HL-60 (cell line): Measurements from ENCODE around the gene UBE2E2.

Experiments
- DNase-seq, 2 experiments: peaks; one replicate each; pipeline ENCODE4 v3.0.0-alpha.2; 2010 to 2020; ENCODE audit warnings: low read depth in 1 of 2, low spot score in 1 of 2
- H3K27ac ChIP-seq: fragments of 250-450 bp; sonication (Bioruptor Pico); replicated peaks from 2 replicates; pipeline ENCODE4 v1.5.1; 2020; ENCODE audit warnings: mild to moderate bottlenecking, moderate library complexity
- H3K27me3 ChIP-seq: fragments of 250-450 bp; sonication (Bioruptor Pico); 2 replicates; pipeline ENCODE4 v1.5.1; 2021; ENCODE audit warnings: mild to moderate bottlenecking, moderate library complexity; ENCODE audit not compliant: insufficient read depth, poor library complexity, severe bottlenecking
- H3K4me3 ChIP-seq: replicated peaks from 2 replicates; pipeline ENCODE4 v1.5.1; 2011; ENCODE audit warnings: mild to moderate bottlenecking, control low read depth, low read length; ENCODE audit not compliant: insufficient read depth
- GABPA ChIP-seq: IDR thresholded peaks from 2 replicates; pipeline ENCODE4 v1.6.1; 2012; ENCODE audit warnings: low read depth
- POLR2AphosphoS5 ChIP-seq: IDR thresholded peaks from 2 replicates; pipeline ENCODE4 v1.6.1; 2012; ENCODE audit warnings: low read depth
- SPI1 ChIP-seq: IDR thresholded peaks from 2 replicates; pipeline ENCODE4 v1.6.1; 2012; ENCODE audit warnings: low read depth, mild to moderate bottlenecking, borderline replicate concordance
- TF ChIP-seq, protein P1 (sequence below): IDR thresholded peaks from 2 replicates; pipeline ENCODE4 v1.6.1; 2012; ENCODE audit warnings: low read depth; ENCODE audit not compliant: insufficient replicate concordance
- TF ChIP-seq, protein P2 (sequence below): IDR thresholded peaks from one replicate; pipeline ENCODE4 v1.5.1; 2011; ENCODE audit warnings: low read length, control low read depth, inconsistent platforms; ENCODE audit not compliant: insufficient read depth

UBE2E2 gene

DNA sequence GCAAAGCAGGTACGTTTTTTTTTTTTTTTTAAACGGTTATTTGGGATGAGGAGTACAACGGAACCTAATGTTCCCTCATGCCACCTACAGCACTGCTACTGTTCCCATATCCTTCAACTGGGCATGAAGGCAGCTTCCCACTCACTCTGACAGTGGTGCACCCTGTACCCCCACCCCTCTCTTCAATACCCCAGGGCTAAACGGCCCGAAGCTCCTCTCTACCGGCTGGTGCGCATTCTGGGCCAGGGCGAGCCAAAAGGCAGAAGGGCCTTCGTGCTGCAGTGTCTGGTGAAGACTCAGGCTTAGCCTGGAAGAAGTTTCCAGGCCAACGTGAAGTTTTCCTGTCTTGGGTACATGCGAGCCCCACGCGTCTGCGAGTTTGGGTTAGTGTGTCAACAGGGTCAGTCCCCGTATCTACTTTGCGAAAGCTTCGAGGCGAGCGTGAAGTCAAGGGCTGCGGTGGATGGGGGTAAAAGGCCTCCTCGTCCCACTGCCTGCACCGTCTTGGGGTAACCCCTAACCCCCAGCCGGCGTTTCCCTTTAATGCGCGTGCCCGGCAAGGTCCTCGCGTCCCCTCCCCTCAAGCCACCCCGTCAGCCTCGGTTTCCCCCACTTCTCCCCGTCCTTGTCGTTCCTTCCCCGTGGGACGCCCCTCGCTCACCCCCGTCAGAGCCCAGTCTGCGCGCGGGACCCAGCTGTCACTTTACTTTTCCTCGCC lies 765 bp upstream of the UBE2E2 start:
- TF ChIP-seq, protein P1, sequence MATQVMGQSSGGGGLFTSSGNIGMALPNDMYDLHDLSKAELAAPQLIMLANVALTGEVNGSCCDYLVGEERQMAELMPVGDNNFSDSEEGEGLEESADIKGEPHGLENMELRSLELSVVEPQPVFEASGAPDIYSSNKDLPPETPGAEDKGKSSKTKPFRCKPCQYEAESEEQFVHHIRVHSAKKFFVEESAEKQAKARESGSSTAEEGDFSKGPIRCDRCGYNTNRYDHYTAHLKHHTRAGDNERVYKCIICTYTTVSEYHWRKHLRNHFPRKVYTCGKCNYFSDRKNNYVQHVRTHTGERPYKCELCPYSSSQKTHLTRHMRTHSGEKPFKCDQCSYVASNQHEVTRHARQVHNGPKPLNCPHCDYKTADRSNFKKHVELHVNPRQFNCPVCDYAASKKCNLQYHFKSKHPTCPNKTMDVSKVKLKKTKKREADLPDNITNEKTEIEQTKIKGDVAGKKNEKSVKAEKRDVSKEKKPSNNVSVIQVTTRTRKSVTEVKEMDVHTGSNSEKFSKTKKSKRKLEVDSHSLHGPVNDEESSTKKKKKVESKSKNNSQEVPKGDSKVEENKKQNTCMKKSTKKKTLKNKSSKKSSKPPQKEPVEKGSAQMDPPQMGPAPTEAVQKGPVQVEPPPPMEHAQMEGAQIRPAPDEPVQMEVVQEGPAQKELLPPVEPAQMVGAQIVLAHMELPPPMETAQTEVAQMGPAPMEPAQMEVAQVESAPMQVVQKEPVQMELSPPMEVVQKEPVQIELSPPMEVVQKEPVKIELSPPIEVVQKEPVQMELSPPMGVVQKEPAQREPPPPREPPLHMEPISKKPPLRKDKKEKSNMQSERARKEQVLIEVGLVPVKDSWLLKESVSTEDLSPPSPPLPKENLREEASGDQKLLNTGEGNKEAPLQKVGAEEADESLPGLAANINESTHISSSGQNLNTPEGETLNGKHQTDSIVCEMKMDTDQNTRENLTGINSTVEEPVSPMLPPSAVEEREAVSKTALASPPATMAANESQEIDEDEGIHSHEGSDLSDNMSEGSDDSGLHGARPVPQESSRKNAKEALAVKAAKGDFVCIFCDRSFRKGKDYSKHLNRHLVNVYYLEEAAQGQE: no peak
- TF ChIP-seq, protein P2, sequence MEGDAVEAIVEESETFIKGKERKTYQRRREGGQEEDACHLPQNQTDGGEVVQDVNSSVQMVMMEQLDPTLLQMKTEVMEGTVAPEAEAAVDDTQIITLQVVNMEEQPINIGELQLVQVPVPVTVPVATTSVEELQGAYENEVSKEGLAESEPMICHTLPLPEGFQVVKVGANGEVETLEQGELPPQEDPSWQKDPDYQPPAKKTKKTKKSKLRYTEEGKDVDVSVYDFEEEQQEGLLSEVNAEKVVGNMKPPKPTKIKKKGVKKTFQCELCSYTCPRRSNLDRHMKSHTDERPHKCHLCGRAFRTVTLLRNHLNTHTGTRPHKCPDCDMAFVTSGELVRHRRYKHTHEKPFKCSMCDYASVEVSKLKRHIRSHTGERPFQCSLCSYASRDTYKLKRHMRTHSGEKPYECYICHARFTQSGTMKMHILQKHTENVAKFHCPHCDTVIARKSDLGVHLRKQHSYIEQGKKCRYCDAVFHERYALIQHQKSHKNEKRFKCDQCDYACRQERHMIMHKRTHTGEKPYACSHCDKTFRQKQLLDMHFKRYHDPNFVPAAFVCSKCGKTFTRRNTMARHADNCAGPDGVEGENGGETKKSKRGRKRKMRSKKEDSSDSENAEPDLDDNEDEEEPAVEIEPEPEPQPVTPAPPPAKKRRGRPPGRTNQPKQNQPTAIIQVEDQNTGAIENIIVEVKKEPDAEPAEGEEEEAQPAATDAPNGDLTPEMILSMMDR: no peak
- TF ChIP-seq POLR2AphosphoS5 (no peak), SPI1 (no peak), GABPA (no peak)
- peak overlapping the region; percentile 53 for H3K27ac ChIP-seq
- no peaks in the 10 kb centered on the region for H3K27me3 ChIP-seq
- DNase-seq: peak in 1 of 2 experiments; percentile 36
- H3K4me3 ChIP-seq: peak overlapping the region; percentile 66

DNA sequence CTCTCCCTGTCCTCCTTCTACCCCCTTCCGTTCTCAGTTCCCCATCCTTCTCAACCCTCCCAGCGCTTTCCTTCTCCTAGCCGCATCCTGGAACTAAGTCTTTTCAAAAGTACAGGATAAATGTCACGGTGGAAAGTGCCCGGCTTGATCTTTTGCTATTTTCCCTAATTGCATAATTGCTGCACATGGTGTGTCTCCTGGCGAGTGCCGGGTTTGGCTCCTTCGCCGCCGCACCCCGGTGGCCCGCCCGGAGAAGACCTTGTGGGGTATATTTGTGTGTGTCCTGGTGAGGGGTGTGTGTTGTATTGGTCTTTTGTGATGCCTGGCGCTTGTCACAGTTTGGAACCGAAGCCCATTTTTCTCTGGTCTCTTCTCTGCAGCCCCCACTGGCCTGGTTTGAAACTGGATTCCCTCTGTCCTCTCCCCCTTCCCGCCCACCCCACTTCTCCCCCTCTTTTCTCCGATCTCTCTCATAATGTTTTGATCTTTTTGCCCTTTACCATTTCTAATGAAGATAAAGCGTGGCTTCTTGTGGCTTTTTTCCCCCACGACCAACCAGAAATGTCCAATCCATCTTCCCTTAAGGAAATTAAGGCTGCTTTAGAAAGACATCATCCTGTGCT lies 692 bp downstream of the UBE2E2 start:
- TF ChIP-seq GABPA (no peak), SPI1 (0 out of 2 replicates have a peak, but pooled peaks have one; percentile 6)
- Histone ChIP-seq H3K27ac (peak overlapping the region; percentile 75), H3K4me3 (peak overlapping the region; percentile 93), H3K27me3 (no peaks in the 10 kb centered on the region)
- DNase-seq: peak; percentile 31 to 38

DNA sequence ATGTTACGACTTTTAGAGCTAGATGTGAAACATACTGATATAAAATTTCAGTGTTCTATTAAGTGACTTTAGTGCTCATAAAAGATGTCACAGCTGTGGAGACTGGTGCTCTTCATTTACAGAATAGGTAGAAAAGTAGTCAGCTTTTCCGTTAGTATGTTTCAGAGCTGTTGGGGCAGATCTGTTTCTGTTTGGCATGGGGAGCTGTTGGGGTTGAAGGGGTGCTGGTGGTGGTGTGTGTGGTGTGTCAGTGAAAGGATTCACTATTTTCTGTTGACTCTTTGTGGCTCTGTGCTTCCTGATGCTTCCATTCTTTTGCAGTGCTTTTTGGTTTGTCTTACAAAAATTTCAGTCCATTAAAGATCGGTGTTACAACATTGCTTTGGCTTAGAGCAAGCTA lies 3.2 kb downstream of the UBE2E2 start:
- no peaks in the 10 kb centered on the region for H3K27me3 ChIP-seq
- no peak overlapping the region for H3K27ac ChIP-seq
- no peak for TF ChIP-seq SPI1
- TF ChIP-seq GABPA: no peak
- TF ChIP-seq POLR2AphosphoS5: no peak
- TF ChIP-seq, protein P2: no peak
- TF ChIP-seq, protein P1: no peak
- no peak overlapping the region for H3K4me3 ChIP-seq
- no peak for DNase-seq

DNA sequence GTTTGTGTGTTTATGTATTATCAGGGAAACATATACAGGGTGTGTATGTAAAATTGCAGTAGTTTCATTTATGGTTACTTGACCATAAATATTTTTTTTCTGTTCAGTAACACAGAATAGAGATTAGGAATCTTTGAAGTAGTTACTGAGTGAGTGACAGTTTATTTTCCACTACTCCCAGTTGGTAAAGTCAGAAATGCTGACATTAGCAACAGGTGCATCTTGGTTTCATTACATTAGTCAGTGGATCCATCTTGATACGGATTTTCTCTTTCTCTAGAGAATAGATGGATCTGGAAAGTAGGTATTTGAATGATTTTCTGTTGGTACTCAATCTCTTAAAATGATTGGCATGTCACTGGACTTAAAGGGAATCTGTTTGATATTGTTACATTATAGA lies 6.0 kb downstream of the UBE2E2 start:
- no peak overlapping the region for H3K27ac ChIP-seq
- H3K4me3 ChIP-seq: no peak overlapping the region

More for the DNA sequence above, 6.0 kb downstream of the UBE2E2 start:
- no peaks in the 10 kb centered on the region for H3K27me3 ChIP-seq
- TF ChIP-seq SPI1: no peak
- no peak for TF ChIP-seq GABPA
- no peak for TF ChIP-seq POLR2AphosphoS5
- TF ChIP-seq, protein P2: no peak
- TF ChIP-seq, protein P1: no peak
- DNase-seq: no peak
